MCF 10A (cell line): Measurements from ENCODE around the gene AKAP8. TPM values are rescaled to one million over a fixed set of nuclear protein-coding genes. Genes with fewer than 3 reads are reported as not detected.

Experiments used
- BruUV-seq: library from RNA; stranded (reverse); fragments of 400-500 nt; replicated peaks from 2 replicates; lab custom pipeline; 2021; lab: Mats Ljungman, UMichigan
- CTCF ChIA-PET: fragments of 300-600 bp; sonication (Branson Sonifier 250); formaldehyde crosslinking; extraction: SDS; loops from one replicate; lab custom pipeline; 2021; ENCODE audit warnings: antibody characterized with exemption, inconsistent platforms; lab: Yijun Ruan, JAX
- POLR2A ChIA-PET: fragments of 300-600, 350-650 bp; sonication (Branson Sonifier 250); formaldehyde crosslinking; extraction: SDS; loops from one replicate; lab custom pipeline; 2020; ENCODE audit warnings: antibody characterized with exemption, inconsistent platforms; lab: Yijun Ruan, JAX
- DNase-seq: peaks from one replicate; pipeline ENCODE4 v3.0.0-alpha.2; 2018; ENCODE audit not compliant: unreplicated experiment
- H3K27ac Mint-ChIP-seq: one replicate; pipeline ENCODE4 v1.8.0; 2022; ENCODE audit warnings: mild to moderate bottlenecking, low read depth, mixed read lengths; ENCODE audit not compliant: unreplicated experiment
- H3K27me3 Mint-ChIP-seq: one replicate; pipeline ENCODE4 v1.8.0; 2022; ENCODE audit warnings: mixed read lengths; ENCODE audit not compliant: insufficient read depth, unreplicated experiment
- H3K36me3 Mint-ChIP-seq: one replicate; pipeline ENCODE4 v1.8.0; 2022; ENCODE audit warnings: mild to moderate bottlenecking, moderate library complexity, mixed read lengths; ENCODE audit not compliant: insufficient read depth, unreplicated experiment
- H3K4me1 Mint-ChIP-seq: one replicate; pipeline ENCODE4 v1.8.0; 2022; ENCODE audit warnings: mixed read lengths; ENCODE audit not compliant: insufficient read depth, unreplicated experiment
- H3K4me3 Mint-ChIP-seq: one replicate; pipeline ENCODE4 v1.8.0; 2022; ENCODE audit warnings: mild to moderate bottlenecking, moderate library complexity, mixed read lengths; ENCODE audit not compliant: unreplicated experiment
- H3K9me3 Mint-ChIP-seq: one replicate; pipeline ENCODE4 v1.8.0; 2022; ENCODE audit warnings: mixed read lengths; ENCODE audit not compliant: unreplicated experiment
- intact Hi-C: fragments of 100-400 bp; cut with micrococcal nuclease; formaldehyde crosslinking; loops from 2 replicates; pipeline ENCODE4 v1.14.1; 2022
- total RNA-seq: library from RNA; stranded (reverse); gene quantifications from 2 replicates; pipeline ENCODE4 v1.2.3, GENCODE V29; 2022
- TF ChIP-seq, protein P1 (sequence below): fragments of 200-600 bp; IDR thresholded peaks from one replicate; pipeline ENCODE4 v1.8.0; 2022; ENCODE audit warnings: antibody characterized with exemption, mild to moderate bottlenecking; ENCODE audit not compliant: unreplicated experiment

Gene AKAP8
- total RNA-seq, 1 experiment from 2014 or later = 37.8 TPM

DNA sequence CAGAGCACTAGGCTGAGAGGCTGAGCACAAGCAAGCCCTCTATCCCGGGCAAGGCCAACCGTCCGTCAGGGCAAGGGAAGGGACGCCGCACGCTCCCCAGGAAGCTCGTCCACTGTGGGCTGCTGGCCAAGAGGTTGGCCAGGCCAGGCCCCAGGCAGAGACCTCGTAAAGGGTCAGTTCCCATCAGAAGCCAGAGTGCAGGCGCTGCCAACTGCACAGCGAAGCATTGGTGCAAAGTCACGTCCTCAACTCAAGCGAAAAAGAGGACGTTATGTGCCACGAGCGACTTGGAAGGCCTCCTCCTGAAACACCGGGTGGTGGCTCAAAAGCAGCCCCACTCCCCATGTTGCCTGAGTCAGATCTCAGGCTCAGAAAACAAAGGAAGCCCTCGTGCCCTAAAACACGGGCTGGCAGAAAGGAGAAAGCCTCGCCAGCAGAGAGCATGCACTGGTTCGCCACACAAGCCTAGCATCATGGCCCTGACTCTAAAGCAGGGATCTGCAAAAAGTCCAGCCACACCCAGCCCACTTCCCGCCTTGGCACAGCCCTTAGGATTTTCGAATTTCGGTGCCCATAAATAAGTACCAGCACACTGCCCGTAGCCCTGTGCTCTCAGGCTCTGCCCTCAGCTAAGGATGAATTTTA, 4.7 kb downstream of the AKAP8 start:
- TF ChIP-seq, protein P1, sequence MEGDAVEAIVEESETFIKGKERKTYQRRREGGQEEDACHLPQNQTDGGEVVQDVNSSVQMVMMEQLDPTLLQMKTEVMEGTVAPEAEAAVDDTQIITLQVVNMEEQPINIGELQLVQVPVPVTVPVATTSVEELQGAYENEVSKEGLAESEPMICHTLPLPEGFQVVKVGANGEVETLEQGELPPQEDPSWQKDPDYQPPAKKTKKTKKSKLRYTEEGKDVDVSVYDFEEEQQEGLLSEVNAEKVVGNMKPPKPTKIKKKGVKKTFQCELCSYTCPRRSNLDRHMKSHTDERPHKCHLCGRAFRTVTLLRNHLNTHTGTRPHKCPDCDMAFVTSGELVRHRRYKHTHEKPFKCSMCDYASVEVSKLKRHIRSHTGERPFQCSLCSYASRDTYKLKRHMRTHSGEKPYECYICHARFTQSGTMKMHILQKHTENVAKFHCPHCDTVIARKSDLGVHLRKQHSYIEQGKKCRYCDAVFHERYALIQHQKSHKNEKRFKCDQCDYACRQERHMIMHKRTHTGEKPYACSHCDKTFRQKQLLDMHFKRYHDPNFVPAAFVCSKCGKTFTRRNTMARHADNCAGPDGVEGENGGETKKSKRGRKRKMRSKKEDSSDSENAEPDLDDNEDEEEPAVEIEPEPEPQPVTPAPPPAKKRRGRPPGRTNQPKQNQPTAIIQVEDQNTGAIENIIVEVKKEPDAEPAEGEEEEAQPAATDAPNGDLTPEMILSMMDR = no peak
- intact Hi-C loops = loop anchor here (5.0 kb wide), 1 partner anchor 198 kb away; no protein-coding TSS in a partner anchor
- CTCF ChIA-PET = interaction anchor here (0.6 to 1.5 kb wide), 3 partner anchors 92 to 600 kb away, joined by 3 to 4 read pairs (median 4); no protein-coding TSS in a partner anchor
- no TSS peak for BruUV-seq
- peaks cover 84% of the 10 kb centered on the region for H3K36me3 Mint-ChIP-seq
- no peak for DNase-seq
- no peak overlapping the region for H3K4me3 Mint-ChIP-seq
- peaks cover 8% of the 10 kb centered on the region for H3K4me1 Mint-ChIP-seq
- no peak overlapping the region for H3K27ac Mint-ChIP-seq
- H3K27me3 Mint-ChIP-seq = no peaks in the 10 kb centered on the region
- POLR2A ChIA-PET = interaction anchor here (0.7 kb wide), 1 partner anchor 650 kb away, joined by 3 read pairs; no protein-coding TSS in a partner anchor
- no peaks in the 10 kb centered on the region for H3K9me3 Mint-ChIP-seq

DNA sequence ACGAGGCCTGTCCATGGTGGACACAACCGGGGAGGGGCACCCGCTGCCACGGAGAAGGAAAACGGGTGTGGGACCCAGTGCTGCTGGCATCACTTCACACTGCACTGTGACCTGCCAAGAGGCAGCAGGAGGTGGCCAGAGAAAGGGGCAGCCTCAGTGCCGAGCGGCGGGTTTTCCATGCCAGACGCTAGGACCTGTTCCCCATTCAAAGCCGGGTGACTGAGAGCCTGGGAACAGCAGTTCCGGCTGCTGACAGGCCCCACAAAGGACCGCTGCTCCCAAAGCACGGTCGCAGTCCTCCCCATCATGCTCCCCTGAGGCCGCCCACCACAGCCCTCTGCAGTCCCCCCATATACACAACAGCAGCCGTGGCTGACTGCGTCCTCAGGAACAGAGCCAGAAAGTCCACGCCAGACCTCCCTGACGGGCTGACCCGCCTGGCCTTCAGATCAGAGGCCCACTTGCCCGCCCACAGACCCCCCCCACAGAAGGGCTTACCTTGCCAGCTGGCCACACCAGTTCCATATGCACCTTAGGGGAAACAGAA, 5.4 kb downstream of the AKAP8 start:
- CTCF ChIA-PET = no interaction called here
- H3K27me3 Mint-ChIP-seq = no peaks in the 10 kb centered on the region
- no peak for DNase-seq
- TF ChIP-seq, protein P1 = no peak
- no peak overlapping the region for H3K27ac Mint-ChIP-seq
- intact Hi-C loops = no loop called here
- POLR2A ChIA-PET = no interaction called here
- no TSS peak for BruUV-seq
- H3K4me1 Mint-ChIP-seq = peaks cover 8% of the 10 kb centered on the region
- no peaks in the 10 kb centered on the region for H3K9me3 Mint-ChIP-seq
- peaks cover 83% of the 10 kb centered on the region for H3K36me3 Mint-ChIP-seq
- H3K4me3 Mint-ChIP-seq = no peak overlapping the region

DNA sequence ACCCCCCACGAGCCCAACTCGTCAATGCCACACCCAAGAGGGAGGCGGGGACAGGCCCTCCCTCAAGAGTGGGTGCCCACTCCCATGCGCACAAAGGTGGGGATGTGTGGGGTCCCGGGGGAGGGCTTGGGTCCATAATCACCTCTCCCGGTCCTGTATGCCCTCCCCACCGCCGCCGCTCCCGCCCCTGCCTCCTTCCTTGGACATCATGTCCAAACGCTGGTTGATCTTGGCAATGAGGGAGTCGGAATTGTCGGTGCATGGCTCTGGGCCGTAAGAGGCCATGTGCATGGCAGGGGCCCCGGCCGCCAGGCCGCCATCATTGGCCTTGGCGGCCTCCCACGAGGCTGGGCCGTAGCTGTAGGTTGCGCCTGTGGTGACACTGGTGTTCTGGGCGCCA, 5.9 kb downstream of the AKAP8 start:
- H3K4me3 Mint-ChIP-seq = no peak overlapping the region
- TF ChIP-seq, protein P1 = no peak
- peaks cover 87% of the 10 kb centered on the region for H3K36me3 Mint-ChIP-seq
- no peaks in the 10 kb centered on the region for H3K9me3 Mint-ChIP-seq
- no peak overlapping the region for H3K27ac Mint-ChIP-seq
- intact Hi-C loops = no loop called here
- no TSS peak for BruUV-seq
- H3K27me3 Mint-ChIP-seq = no peaks in the 10 kb centered on the region
- CTCF ChIA-PET = no interaction called here
- no peak for DNase-seq
- POLR2A ChIA-PET = no interaction called here
- H3K4me1 Mint-ChIP-seq = peaks cover 8% of the 10 kb centered on the region

DNA sequence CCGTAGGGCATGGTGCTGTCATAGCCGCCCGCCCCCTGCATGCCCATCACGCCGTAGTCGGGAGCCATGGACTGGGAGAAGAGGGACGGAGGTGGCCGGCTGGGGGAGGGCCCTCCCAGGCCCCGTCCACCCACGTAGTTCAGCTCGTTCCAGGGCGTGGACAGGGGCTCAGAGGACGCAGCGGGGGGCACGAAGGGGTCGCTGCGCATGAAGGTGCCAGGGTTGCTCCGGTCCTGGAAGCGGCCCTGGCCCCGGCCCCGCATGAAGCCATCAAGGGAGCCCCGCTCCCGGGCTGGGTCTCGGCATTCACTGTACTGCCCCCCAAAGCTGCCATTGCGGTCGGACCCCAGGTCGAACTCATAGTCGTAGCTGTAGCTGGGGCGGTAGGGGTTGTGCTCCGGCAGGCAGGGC, 6.7 kb downstream of the AKAP8 start:
- TF ChIP-seq, protein P1 = no peak
- Mint-ChIP-seq H3K4me1 (peaks cover 8% of the 10 kb centered on the region), H3K9me3 (no peaks in the 10 kb centered on the region), H3K27ac (no peak overlapping the region), H3K36me3 (peaks cover 95% of the 10 kb centered on the region), H3K27me3 (no peaks in the 10 kb centered on the region), H3K4me3 (no peak overlapping the region)
- intact Hi-C loops = no loop called here
- no peak for DNase-seq
- ChIA-PET CTCF (no interaction called here), POLR2A (no interaction called here)
- BruUV-seq = no TSS peak
